Esophagus squamous epithelium (tissue), 5 donors: ENCODE data around the gene USP17L20. TPM values are rescaled to one million over a fixed set of nuclear protein-coding genes. Genes with fewer than 3 reads are reported as not detected.
"Not testable (repeated sequence)": the region's sequence is repeated elsewhere in the genome, so short reads cannot be mapped to it uniquely, and the experiment has no call there.

Experiments used
- DNase-seq: peaks from one replicate; lab custom pipeline; 2025; lab: John Stamatoyannopoulos, UW
- H3K27ac ChIP-seq, 4 donors: fragments of 200-600 bp; sonication (generic); one replicate each; pipeline ENCODE4 v1.5.1; 2016 to 2019; ENCODE audit warnings: mild to moderate bottlenecking in 1 of 4
- H3K27me3 ChIP-seq, 4 donors: fragments of 200-600 bp; sonication (generic); 1 replicate in 3 of 4; 2 replicates in 1 of 4; pipeline versions ENCODE4 v1.5.1 to v1.6.0; 2017 to 2021; ENCODE audit warnings: antibody characterized with exemption in 1 of 4
- H3K36me3 ChIP-seq, 3 donors: fragments of 200-600 bp; sonication (generic); one replicate each; pipeline ENCODE4 v1.5.1; 2016 to 2019
- H3K4me1 ChIP-seq, 3 donors: fragments of 200-600 bp; sonication (generic); one replicate each; pipeline ENCODE4 v1.5.1; 2017 to 2019
- H3K4me3 ChIP-seq, 4 donors: fragments of 200-600 bp; sonication (generic); 1 replicate in 3 of 4; 2 replicates in 1 of 4; pipeline ENCODE4 v1.5.1; 2016 to 2019; ENCODE audit warnings: mild to moderate bottlenecking in 2 of 4, moderate library complexity in 1 of 4
- H3K9me3 ChIP-seq, 3 donors: fragments of 200-600 bp; sonication (generic); one replicate each; pipeline ENCODE4 v1.5.1; 2016 to 2019
- WGBS, 2 donors: methylation state at CpG; one replicate each; pipeline ENCODE4 v1.1.5; 2018; 5-methylcytosine and 5-hydroxymethylcytosine counted together
- intact Hi-C: fragments of 100-400 bp; cut with DNase I; formaldehyde crosslinking; loops from one replicate; pipeline ENCODE4 v1.15.0; 2022
- total RNA-seq, 4 donors: library from RNA; depleted of rRNA; stranded (reverse); fragments of >200 nt; gene quantifications; one replicate each; pipeline ENCODE4 v1.1.0, GENCODE V29; 2016
- donor health status: DM: yes; HTN: yes; CAD: no.

Gene USP17L20, protein sequence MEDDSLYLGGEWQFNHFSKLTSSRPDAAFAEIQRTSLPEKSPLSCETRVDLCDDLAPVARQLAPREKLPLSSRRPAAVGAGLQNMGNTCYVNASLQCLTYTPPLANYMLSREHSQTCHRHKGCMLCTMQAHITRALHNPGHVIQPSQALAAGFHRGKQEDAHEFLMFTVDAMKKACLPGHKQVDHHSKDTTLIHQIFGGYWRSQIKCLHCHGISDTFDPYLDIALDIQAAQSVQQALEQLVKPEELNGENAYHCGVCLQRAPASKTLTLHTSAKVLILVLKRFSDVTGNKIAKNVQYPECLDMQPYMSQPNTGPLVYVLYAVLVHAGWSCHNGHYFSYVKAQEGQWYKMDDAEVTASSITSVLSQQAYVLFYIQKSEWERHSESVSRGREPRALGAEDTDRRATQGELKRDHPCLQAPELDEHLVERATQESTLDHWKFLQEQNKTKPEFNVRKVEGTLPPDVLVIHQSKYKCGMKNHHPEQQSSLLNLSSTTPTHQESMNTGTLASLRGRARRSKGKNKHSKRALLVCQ
- total RNA-seq, result not detected

GRCh38 chr4:9257824-9258223 is at the start of gene USP17L20:
Gene USP17L20 (plus strand): TSS chr4:9258124. CDS start chr4:9258124, 0 bp downstream.
- H3K27me3 ChIP-seq, intact Hi-C loops, DNase-seq, H3K36me3 ChIP-seq, H3K9me3 ChIP-seq, H3K4me3 ChIP-seq, H3K27ac ChIP-seq, H3K4me1 ChIP-seq: not testable (repeated sequence)
- WGBS, 2 donors, result no CpG with 5 or more reads among the region's 15 CpGs

GRCh38 chr4:9210357-9210756 is 47.6 kb upstream of the USP17L20 start, which contains the start of gene USP17L10:
Gene USP17L10 (plus strand): TSS chr4:9210657. CDS start chr4:9210657, 0 bp downstream.
- H3K27ac ChIP-seq, H3K9me3 ChIP-seq, H3K27me3 ChIP-seq, H3K4me1 ChIP-seq, H3K36me3 ChIP-seq, H3K4me3 ChIP-seq, DNase-seq, intact Hi-C loops: not testable (repeated sequence)
- no CpG with 5 or more reads among the region's 13 CpGs for WGBS, 2 donors

DNA sequence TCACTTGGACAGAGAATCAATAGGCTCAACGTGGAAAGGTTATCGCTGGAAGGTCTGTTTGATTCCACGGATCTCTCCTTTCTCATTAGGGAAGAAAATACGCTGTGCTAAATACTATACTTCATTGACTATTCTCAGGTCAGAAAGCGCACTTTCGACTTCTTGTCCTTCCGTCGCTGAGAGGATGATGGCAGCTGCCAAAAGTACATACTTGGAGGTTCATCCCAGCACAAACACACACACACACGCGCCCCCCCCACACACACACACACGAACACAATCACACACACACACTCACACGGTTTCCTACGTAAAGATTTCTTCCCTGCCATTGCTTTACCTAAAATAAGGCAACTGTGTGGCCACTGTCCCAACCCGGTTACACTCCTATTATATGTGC is 43.2 kb upstream of the USP17L20 start:
- intact Hi-C loops, H3K27me3 ChIP-seq, DNase-seq, H3K4me3 ChIP-seq, H3K9me3 ChIP-seq, H3K27ac ChIP-seq, H3K36me3 ChIP-seq, H3K4me1 ChIP-seq: not testable (repeated sequence)
- 76 to 92% methylated on average over 7 to 10 of the region's 14 CpGs for WGBS, 2 donors

DNA sequence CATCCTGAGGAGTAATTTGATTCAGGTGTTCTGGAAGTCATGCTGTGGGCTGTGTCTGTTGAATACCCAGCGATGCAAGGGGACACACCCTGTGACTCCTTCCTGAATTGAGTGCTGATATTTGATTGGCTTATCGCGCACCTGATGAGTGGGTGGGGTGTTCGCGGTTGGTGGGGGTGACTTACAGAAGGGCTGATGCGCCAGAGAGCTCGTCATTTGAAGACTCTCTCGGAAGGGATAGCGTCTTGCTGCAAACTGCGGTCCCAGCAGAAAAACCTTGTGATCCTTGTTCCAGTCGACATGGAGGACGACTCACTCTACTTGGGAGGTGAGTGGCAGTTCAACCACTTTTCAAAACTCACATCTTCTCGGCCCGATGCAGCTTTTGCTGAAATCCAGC is 42.8 kb upstream of the USP17L20 start, which contains the start of gene USP17L11:
Gene USP17L11, plus strand, starts transcription at position 301 of the 400 bp plus-strand sequence. Its CDS starts 0 bp downstream, at position 301.
- H3K9me3 ChIP-seq, H3K4me3 ChIP-seq, intact Hi-C loops, H3K27ac ChIP-seq, DNase-seq, H3K4me1 ChIP-seq, H3K36me3 ChIP-seq, H3K27me3 ChIP-seq: not testable (repeated sequence)
- WGBS, 2 donors, result no CpG with 5 or more reads among the region's 14 CpGs

GRCh38 chr4:9219852-9220251 is 38.1 kb upstream of the USP17L20 start, which contains the start of gene USP17L12:
Gene USP17L12 (plus strand): TSS chr4:9220152. CDS start chr4:9220152, 0 bp downstream.
- H3K4me1 ChIP-seq, H3K9me3 ChIP-seq, H3K27me3 ChIP-seq, intact Hi-C loops, H3K4me3 ChIP-seq, H3K36me3 ChIP-seq, DNase-seq, H3K27ac ChIP-seq: not testable (repeated sequence)
- no CpG with 5 or more reads among the region's 13 CpGs for WGBS, 2 donors

DNA sequence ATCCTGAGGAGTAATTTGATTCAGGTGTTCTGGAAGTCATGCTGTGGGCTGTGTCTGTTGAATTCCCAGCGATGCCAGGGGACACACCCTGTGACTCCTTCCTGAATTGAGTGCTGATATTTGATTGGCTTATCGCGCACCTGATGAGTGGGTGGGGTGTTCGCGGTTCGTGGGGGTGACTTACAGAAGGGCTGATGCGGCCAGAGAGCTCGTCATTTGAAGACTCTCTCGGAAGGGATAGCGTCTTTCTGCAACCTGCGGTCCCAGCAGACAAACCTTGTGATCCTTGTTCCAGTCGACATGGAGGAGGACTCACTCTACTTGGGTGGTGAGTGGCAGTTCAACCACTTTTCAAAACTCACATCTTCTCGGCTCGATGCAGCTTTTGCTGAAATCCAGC is 33.3 kb upstream of the USP17L20 start, which contains the start of gene USP17L13:
Gene USP17L13, plus strand, starts transcription at position 301 of the 400 bp plus-strand sequence. Its CDS starts 0 bp downstream, at position 301.
- intact Hi-C loops, result not testable (repeated sequence)
- WGBS, 2 donors, result no CpG with 5 or more reads among the region's 14 CpGs

DNA sequence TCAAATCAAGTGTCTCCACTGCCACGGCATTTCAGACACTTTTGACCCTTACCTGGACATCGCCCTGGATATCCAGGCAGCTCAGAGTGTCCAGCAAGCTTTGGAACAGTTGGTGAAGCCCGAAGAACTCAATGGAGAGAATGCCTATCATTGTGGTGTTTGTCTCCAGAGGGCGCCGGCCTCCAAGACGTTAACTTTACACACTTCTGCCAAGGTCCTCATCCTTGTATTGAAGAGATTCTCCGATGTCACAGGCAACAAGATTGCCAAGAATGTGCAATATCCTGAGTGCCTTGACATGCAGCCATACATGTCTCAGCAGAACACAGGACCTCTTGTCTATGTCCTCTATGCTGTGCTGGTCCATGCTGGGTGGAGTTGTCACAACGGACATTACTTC is 27.7 kb upstream of the USP17L20 start:
- DNase-seq, intact Hi-C loops, H3K36me3 ChIP-seq, H3K27me3 ChIP-seq, H3K4me3 ChIP-seq, H3K9me3 ChIP-seq, H3K27ac ChIP-seq, H3K4me1 ChIP-seq: not testable (repeated sequence)
- 87% methylated on average over 4 of the region's 8 CpGs; no CpG with 5 or more reads in 1 of the 2 donors for WGBS, 2 donors

More for the DNA sequence above, 33.3 kb upstream of the USP17L20 start, which contains the start of gene USP17L13:
- not testable (repeated sequence) for H3K27ac ChIP-seq, H3K4me3 ChIP-seq, H3K4me1 ChIP-seq, H3K9me3 ChIP-seq, H3K27me3 ChIP-seq, H3K36me3 ChIP-seq, DNase-seq

- H3K9me3 ChIP-seq, H3K36me3 ChIP-seq, H3K4me1 ChIP-seq, H3K27ac ChIP-seq, intact Hi-C loops, DNase-seq, H3K4me3 ChIP-seq, H3K27me3 ChIP-seq: not testable (repeated sequence)
- no CpG with 5 or more reads among the region's 15 CpGs for WGBS, 2 donors
These were observed 23.8 kb upstream of the USP17L20 start, which contains the start of gene USP17L15 for GRCh38 chr4:9234085-9234484. Gene USP17L15 (plus strand): TSS chr4:9234385. CDS start chr4:9234385, 0 bp downstream.

- H3K9me3 ChIP-seq, H3K4me3 ChIP-seq, H3K4me1 ChIP-seq, H3K27me3 ChIP-seq, H3K27ac ChIP-seq, DNase-seq, intact Hi-C loops, H3K36me3 ChIP-seq: not testable (repeated sequence)
- WGBS, 2 donors, result no CpG with 5 or more reads among the region's 12 CpGs
These were observed 19.5 kb upstream of the USP17L20 start for GRCh38 chr4:9238461-9238860.

DNA sequence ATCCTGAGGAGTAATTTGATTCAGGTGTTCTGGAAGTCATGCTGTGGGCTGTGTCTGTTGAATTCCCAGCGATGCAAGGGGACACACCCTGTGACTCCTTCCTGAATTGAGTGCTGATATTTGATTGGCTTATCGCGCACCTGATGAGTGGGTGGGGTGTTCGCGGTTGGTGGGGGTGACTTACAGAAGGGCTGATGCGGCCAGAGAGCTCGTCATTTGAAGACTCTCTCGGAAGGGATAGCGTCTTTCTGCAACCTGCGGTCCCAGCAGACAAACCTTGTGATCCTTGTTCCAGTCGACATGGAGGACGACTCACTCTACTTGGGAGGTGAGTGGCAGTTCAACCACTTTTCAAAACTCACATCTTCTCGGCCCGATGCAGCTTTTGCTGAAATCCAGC is 14.3 kb upstream of the USP17L20 start, which contains the start of gene USP17L17:
Gene USP17L17, plus strand, starts transcription at position 301 of the 400 bp plus-strand sequence. Its CDS starts 0 bp downstream, at position 301.
- DNase-seq, H3K36me3 ChIP-seq, H3K27me3 ChIP-seq, H3K27ac ChIP-seq, intact Hi-C loops, H3K9me3 ChIP-seq, H3K4me3 ChIP-seq, H3K4me1 ChIP-seq: not testable (repeated sequence)
- 98% methylated on average over 7 of the region's 14 CpGs; no CpG with 5 or more reads in 1 of the 2 donors for WGBS, 2 donors

DNA sequence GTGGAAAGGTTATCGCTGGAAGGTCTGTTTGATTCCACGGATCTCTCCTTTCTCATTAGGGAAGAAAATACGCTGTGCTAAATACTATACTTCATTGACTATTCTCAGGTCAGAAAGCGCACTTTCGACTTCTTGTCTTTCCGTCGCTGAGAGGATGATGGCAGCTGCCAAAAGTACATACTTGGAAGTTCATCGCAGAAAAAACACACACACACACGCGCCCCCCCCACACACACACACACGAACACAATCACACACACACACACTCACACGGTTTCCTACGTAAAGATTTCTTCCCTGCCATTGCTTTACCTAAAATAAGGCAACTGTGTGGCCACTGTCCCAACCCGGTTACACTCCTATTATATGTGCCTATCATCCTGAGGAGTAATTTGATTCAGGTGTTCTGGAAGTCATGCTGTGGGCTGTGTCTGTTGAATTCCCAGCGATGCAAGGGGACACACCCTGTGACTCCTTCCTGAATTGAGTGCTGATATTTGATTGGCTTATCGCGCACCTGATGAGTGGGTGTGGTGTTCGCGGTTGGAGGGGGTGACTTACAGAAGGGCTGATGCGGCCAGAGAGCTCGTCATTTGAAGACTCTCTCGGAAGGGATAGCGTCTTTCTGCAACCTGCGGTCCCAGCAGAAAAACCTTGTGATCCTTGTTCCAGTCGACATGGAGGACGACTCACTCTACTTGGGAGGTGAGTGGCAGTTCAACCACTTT is 9.8 kb upstream of the USP17L20 start, which contains the start of gene USP17L18:
Gene USP17L18, plus strand, starts transcription at position 678 of the 728 bp plus-strand sequence. Its CDS starts 0 bp downstream, at position 678.
- H3K4me1 ChIP-seq, H3K9me3 ChIP-seq, H3K27me3 ChIP-seq, H3K4me3 ChIP-seq, DNase-seq, H3K27ac ChIP-seq, intact Hi-C loops, H3K36me3 ChIP-seq: not testable (repeated sequence)
- 84% methylated on average over 11 to 12 of the region's 26 CpGs for WGBS, 2 donors

DNA sequence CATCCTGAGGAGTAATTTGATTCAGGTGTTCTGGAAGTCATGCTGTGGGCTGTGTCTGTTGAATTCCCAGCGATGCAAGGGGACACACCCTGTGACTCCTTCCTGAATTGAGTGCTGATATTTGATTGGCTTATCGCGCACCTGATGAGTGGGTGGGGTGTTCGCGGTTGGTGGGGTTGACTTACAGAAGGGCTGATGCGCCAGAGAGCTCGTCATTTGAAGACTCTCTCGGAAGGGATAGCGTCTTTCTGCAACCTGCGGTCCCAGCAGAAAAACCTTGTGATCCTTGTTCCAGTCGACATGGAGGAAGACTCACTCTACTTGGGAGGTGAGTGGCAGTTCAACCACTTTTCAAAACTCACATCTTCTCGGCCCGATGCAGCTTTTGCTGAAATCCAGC is 4.8 kb upstream of the USP17L20 start, which contains the start of gene USP17L19:
Gene USP17L19, plus strand, starts transcription at position 301 of the 400 bp plus-strand sequence. Its CDS starts 0 bp downstream, at position 301.
- not testable (repeated sequence) for H3K27ac ChIP-seq

More for the DNA sequence above, 4.8 kb upstream of the USP17L20 start, which contains the start of gene USP17L19:
- H3K4me1 ChIP-seq, H3K4me3 ChIP-seq, DNase-seq, intact Hi-C loops, H3K36me3 ChIP-seq, H3K27me3 ChIP-seq, H3K9me3 ChIP-seq: not testable (repeated sequence)
- no CpG with 5 or more reads among the region's 13 CpGs for WGBS, 2 donors
